Measurements from ENCODE around the gene XKR7.

XKR7 gene

GRCh38 chr20:31975874-31976273 is 7.9 kb downstream of the XKR7 start:
- DNase-seq (ENCODE audit: low read depth in 2 of 2): no peak
- TF ChIP-seq, protein P1, sequence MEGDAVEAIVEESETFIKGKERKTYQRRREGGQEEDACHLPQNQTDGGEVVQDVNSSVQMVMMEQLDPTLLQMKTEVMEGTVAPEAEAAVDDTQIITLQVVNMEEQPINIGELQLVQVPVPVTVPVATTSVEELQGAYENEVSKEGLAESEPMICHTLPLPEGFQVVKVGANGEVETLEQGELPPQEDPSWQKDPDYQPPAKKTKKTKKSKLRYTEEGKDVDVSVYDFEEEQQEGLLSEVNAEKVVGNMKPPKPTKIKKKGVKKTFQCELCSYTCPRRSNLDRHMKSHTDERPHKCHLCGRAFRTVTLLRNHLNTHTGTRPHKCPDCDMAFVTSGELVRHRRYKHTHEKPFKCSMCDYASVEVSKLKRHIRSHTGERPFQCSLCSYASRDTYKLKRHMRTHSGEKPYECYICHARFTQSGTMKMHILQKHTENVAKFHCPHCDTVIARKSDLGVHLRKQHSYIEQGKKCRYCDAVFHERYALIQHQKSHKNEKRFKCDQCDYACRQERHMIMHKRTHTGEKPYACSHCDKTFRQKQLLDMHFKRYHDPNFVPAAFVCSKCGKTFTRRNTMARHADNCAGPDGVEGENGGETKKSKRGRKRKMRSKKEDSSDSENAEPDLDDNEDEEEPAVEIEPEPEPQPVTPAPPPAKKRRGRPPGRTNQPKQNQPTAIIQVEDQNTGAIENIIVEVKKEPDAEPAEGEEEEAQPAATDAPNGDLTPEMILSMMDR (IDR thresholded peaks at IDR 0.05; ENCODE audit: low read depth, low read length): no peak
- H3K4me3 ChIP-seq (replicated peaks in 1 of 2; ENCODE audit: low read depth in 2 of 2, low read length in 2 of 2): no peak overlapping the region

DNA sequence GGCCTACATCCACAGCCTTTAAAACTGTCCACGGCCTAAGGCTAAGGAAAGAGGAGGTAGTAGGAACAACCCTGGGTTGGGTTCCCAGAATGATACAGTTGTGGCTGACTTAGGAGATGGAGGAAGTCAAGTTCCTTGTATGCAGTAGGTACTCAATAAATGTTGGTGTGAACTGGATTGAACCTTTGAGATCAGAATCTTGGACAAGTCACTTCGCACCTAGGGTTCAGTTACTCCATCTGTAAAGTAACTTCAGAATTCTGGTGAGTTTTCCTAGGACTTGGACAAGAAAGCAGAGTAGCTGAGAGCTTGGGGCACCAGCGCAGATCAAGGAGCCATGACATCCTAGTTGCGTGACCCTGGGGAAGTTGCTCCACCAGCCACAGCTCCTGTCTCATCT is 9.1 kb downstream of the XKR7 start:
- no peak overlapping the region for H3K4me3 ChIP-seq (replicated peaks in 1 of 2; ENCODE audit: low read depth in 2 of 2, low read length in 2 of 2)
- TF ChIP-seq, protein P1 (IDR thresholded peaks at IDR 0.05; ENCODE audit: low read depth, low read length): no peak
- no peak for DNase-seq (ENCODE audit: low read depth in 2 of 2)

GRCh38 chr20:31979713-31980426 is 11.9 kb downstream of the XKR7 start:
- DNase-seq (ENCODE audit: low read depth in 2 of 2): peak in 1 of 2 donors; percentile 5
- H3K4me3 ChIP-seq (replicated peaks in 1 of 2; ENCODE audit: low read depth in 2 of 2, low read length in 2 of 2): no peak overlapping the region
- TF ChIP-seq, protein P1 (IDR thresholded peaks at IDR 0.05; ENCODE audit: low read depth, low read length): no peak

- DNase-seq (ENCODE audit: low read depth in 2 of 2): no peak
- H3K4me3 ChIP-seq (replicated peaks in 1 of 2; ENCODE audit: low read depth in 2 of 2, low read length in 2 of 2): no peak overlapping the region
- TF ChIP-seq, protein P1 (IDR thresholded peaks at IDR 0.05; ENCODE audit: low read depth, low read length): no peak
Observed at GRCh38 chr20:31981784-31982183, 13.8 kb downstream of the XKR7 start.

DNA sequence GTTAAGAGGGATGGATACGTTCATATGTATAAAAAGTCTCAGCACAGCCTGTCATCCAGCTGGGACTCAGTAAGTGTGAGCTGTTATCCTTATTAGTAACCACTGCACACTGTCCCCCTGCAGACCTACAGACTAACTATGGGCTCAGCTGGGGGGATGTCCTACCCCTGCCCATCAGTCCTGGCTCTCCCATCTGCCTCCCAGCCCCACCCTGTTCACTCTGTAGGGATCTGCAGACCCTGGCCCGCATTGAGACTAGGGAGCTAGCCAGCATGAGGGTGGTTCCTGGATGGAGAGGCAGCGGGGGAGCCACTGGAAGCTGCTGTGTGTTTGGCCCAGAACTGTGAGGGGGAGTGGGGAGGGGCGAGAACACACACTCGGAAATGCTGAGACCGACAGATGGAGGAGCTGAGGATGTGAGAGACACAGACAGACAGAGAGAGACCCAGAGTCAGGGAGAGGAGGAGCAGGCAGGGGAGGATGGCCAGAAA is 17.1 kb downstream of the XKR7 start:
- no peak overlapping the region for H3K4me3 ChIP-seq (replicated peaks in 1 of 2; ENCODE audit: low read depth in 2 of 2, low read length in 2 of 2)
- TF ChIP-seq, protein P1 (IDR thresholded peaks at IDR 0.05; ENCODE audit: low read depth, low read length): no peak
- DNase-seq (ENCODE audit: low read depth in 2 of 2): no peak

GRCh38 chr20:31987744-31988143 is 19.8 kb downstream of the XKR7 start:
- peak in 1 of 2 donors; percentile 56 for DNase-seq (ENCODE audit: low read depth in 2 of 2)
- TF ChIP-seq, protein P1 (IDR thresholded peaks at IDR 0.05; ENCODE audit: low read depth, low read length): no peak

More at GRCh38 chr20:31987744-31988143, 19.8 kb downstream of the XKR7 start:
- no peak overlapping the region for H3K4me3 ChIP-seq (replicated peaks in 1 of 2; ENCODE audit: low read depth in 2 of 2, low read length in 2 of 2)

Measured in cardiac fibroblast (primary cell).